ENCODE measurements around the gene ATF6. TPM values are rescaled to one million over a fixed set of nuclear protein-coding genes. Genes with fewer than 3 reads are reported as not detected.

ATF6 gene
- total and polyA plus RNA-seq, 9 of the 15 experiments (the other 6 are each of a cell fraction or from before 2014, with no cell fraction given) = 11.7 to 32.4 (median 20.4) TPM

DNA sequence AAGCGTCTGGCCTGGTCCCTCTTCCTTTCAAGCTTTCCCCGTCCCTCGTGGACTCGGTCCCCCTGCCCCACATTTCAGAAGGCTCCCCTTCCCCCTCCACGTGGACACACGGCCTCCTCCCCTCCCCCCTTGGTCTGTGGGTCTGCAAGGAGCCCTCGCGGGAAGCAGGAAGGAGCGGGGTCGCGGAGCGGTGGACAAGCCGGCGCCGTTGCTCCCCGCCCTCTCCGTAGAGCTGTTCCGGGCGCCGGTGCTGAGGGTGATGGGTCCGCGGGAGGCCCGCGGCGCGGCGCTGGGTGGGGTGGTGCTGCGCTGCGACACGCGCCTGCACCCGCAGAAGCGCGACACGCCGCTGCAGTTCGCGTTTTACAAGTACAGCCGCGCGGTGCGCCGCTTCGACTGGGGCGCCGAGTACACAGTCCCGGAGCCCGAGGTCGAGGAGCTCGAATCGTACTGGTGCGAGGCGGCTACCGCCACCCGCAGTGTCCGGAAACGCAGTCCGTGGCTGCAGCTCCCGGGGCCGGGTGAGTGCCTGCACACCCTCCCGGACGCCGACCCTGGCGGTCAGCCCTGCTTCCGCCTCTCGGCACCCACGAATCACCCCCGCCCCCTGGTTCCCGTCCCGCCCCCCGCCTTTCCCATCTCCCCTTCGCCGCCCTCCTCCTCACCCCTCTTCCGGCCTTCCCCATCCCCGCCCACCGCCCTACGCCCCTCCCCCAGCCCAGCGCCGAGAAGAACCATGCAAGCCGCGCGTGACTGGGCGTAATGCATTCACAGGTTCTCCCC lies 39.5 kb upstream of the ATF6 start (continued):
- no peak for TF ChIP-seq MCM5 (IDR thresholded peaks at IDR 0.05; ENCODE audit: low read depth)
- TF ChIP-seq SIN3A (IDR thresholded peaks at IDR 0.05; ENCODE audit: borderline replicate concordance in 2 of 2, control insufficient read depth in 1 of 2, low read depth in 2 of 2, low read length in 2 of 2) = peak; percentile 19 to 60; a peak in 1 of 4 replicates
- peak; percentile 92 for TF ChIP-seq ETV5 (CRISPR knock-in tag; IDR thresholded peaks at IDR 0.05; ENCODE audit: low read depth)
- TF ChIP-seq EHMT2 (IDR thresholded peaks at IDR 0.05) = no peak
- no peak for TF ChIP-seq RNF219 (CRISPR knock-in tag; IDR thresholded peaks at IDR 0.05)
- TF ChIP-seq, protein P1, sequence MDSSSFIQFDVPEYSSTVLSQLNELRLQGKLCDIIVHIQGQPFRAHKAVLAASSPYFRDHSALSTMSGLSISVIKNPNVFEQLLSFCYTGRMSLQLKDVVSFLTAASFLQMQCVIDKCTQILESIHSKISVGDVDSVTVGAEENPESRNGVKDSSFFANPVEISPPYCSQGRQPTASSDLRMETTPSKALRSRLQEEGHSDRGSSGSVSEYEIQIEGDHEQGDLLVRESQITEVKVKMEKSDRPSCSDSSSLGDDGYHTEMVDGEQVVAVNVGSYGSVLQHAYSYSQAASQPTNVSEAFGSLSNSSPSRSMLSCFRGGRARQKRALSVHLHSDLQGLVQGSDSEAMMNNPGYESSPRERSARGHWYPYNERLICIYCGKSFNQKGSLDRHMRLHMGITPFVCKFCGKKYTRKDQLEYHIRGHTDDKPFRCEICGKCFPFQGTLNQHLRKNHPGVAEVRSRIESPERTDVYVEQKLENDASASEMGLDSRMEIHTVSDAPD (CRISPR knock-in tag; IDR thresholded peaks at IDR 0.05) = no peak
- TF ChIP-seq, protein P2, sequence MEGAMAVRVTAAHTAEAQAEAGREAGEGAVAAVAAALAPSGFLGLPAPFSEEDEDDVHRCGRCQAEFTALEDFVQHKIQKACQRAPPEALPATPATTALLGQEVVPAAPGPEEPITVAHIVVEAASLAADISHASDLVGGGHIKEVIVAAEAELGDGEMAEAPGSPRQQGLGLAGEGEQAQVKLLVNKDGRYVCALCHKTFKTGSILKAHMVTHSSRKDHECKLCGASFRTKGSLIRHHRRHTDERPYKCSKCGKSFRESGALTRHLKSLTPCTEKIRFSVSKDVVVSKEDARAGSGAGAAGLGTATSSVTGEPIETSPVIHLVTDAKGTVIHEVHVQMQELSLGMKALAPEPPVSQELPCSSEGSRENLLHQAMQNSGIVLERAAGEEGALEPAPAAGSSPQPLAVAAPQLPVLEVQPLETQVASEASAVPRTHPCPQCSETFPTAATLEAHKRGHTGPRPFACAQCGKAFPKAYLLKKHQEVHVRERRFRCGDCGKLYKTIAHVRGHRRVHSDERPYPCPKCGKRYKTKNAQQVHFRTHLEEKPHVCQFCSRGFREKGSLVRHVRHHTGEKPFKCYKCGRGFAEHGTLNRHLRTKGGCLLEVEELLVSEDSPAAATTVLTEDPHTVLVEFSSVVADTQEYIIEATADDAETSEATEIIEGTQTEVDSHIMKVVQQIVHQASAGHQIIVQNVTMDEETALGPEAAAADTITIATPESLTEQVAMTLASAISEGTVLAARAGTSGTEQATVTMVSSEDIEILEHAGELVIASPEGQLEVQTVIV (CRISPR knock-in tag; IDR thresholded peaks at IDR 0.05; ENCODE audit: borderline replicate concordance) = no peak
- 0 out of 4 replicates have a peak, but pooled peaks of 1 of the 2 experiments have one; percentile 69 for TF ChIP-seq ETV6 (IDR thresholded peaks at IDR 0.05; ENCODE audit: borderline replicate concordance in 1 of 2, low read depth in 2 of 2, low read length in 1 of 2)
- no peak for TF ChIP-seq ETV6 (CRISPR knock-in tag; IDR thresholded peaks at IDR 0.05; ENCODE audit: borderline replicate concordance)
- TF ChIP-seq, protein P3, sequence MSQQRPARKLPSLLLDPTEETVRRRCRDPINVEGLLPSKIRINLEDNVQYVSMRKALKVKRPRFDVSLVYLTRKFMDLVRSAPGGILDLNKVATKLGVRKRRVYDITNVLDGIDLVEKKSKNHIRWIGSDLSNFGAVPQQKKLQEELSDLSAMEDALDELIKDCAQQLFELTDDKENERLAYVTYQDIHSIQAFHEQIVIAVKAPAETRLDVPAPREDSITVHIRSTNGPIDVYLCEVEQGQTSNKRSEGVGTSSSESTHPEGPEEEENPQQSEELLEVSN (IDR thresholded peaks at IDR 0.05; ENCODE audit: borderline replicate concordance in 1 of 2, extremely low read depth in 1 of 2, insufficient read depth in 1 of 2, insufficient read length in 1 of 2, low read depth in 1 of 2, low read length in 1 of 2, poor library complexity in 1 of 2, severe bottlenecking in 1 of 2) = peak; percentile 43 to 51
- TF ChIP-seq, protein P4, sequence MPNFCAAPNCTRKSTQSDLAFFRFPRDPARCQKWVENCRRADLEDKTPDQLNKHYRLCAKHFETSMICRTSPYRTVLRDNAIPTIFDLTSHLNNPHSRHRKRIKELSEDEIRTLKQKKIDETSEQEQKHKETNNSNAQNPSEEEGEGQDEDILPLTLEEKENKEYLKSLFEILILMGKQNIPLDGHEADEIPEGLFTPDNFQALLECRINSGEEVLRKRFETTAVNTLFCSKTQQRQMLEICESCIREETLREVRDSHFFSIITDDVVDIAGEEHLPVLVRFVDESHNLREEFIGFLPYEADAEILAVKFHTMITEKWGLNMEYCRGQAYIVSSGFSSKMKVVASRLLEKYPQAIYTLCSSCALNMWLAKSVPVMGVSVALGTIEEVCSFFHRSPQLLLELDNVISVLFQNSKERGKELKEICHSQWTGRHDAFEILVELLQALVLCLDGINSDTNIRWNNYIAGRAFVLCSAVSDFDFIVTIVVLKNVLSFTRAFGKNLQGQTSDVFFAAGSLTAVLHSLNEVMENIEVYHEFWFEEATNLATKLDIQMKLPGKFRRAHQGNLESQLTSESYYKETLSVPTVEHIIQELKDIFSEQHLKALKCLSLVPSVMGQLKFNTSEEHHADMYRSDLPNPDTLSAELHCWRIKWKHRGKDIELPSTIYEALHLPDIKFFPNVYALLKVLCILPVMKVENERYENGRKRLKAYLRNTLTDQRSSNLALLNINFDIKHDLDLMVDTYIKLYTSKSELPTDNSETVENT (CRISPR knock-in tag; IDR thresholded peaks at IDR 0.05) = peak; percentile 95
- 0 out of 2 replicates have a peak, but pooled peaks have one; percentile 10 for TF ChIP-seq NCOR1 (IDR thresholded peaks at IDR 0.05)
- TF ChIP-seq ZC3H11A (IDR thresholded peaks at IDR 0.05; ENCODE audit: low read depth, low read length) = no peak
- TF ChIP-seq ZNF217 (CRISPR knock-in tag; IDR thresholded peaks at IDR 0.05) = no peak
- TF ChIP-seq ZNF3 (CRISPR knock-in tag; IDR thresholded peaks at IDR 0.05) = no peak
- no peak for TF ChIP-seq CBFA2T3 (IDR thresholded peaks at IDR 0.05)
- TF ChIP-seq ZFP1 (CRISPR knock-in tag; IDR thresholded peaks at IDR 0.05) = 0 out of 2 replicates have a peak, but pooled peaks have one; percentile 25
